IMR-90 (cell line): ENCODE results near the gene HIPK1. TPM values are rescaled to one million over a fixed set of nuclear protein-coding genes. Genes with fewer than 3 reads are reported as not detected.

Experiments used
- ATAC-seq: fragments of 200-7000 bp; cut with Tn5 transposase; 2 replicates; pipeline ENCODE4 v1.9.1; 2020; ENCODE audit warnings: low read depth, mild to moderate bottlenecking, moderate library complexity
- BruUV-seq: library from RNA; stranded (reverse); fragments of 400-500 nt; replicated peaks from 2 replicates; lab custom pipeline; 2021; lab: Mats Ljungman, UMichigan
- CTCF ChIA-PET: fragments of 300-600 bp; formaldehyde crosslinking; extraction: SDS; loops from one replicate; lab custom pipeline; 2021; ENCODE audit warnings: antibody characterized with exemption; lab: Yijun Ruan, JAX
- POLR2A ChIA-PET: fragments of 300-600 bp; sonication (Branson Sonifier 250); formaldehyde crosslinking; loops from one replicate; lab custom pipeline; 2022; ENCODE audit warnings: antibody characterized with exemption; ENCODE audit not compliant: unreplicated experiment; lab: Charles Lee
- DNase-seq: peaks from one replicate; pipeline ENCODE4 v3.0.0; 2013
- H2AFZ ChIP-seq: replicated peaks from 2 replicates; pipeline ENCODE3; 2013; ENCODE audit warnings: low read length, mild to moderate bottlenecking; ENCODE audit not compliant: poor library complexity
- H2AK5ac ChIP-seq: 2 replicates; pipeline ENCODE4 v1.6.1; 2013; ENCODE audit warnings: low read depth, low read length, inconsistent platforms
- H2AK9ac ChIP-seq: replicated peaks from 2 replicates; pipeline ENCODE3; 2013; ENCODE audit warnings: mild to moderate bottlenecking, low read depth, low read length, moderate library complexity; ENCODE audit not compliant: poor library complexity
- H2BK120ac ChIP-seq: 2 replicates; pipeline ENCODE4 v1.6.1; 2013; ENCODE audit warnings: low read depth, low read length, inconsistent platforms
- H2BK15ac ChIP-seq: 3 replicates; pipeline ENCODE4 v1.6.1; 2013; ENCODE audit warnings: low read depth, low read length, inconsistent platforms
- H2BK20ac ChIP-seq: 2 replicates; pipeline ENCODE4 v1.6.1; 2013; ENCODE audit warnings: low read depth, mild to moderate bottlenecking, inconsistent platforms, low read length, moderate library complexity
- H2BK5ac ChIP-seq: 2 replicates; pipeline ENCODE4 v1.6.1; 2013; ENCODE audit warnings: mild to moderate bottlenecking, low read depth, low read length, inconsistent platforms; ENCODE audit not compliant: poor library complexity, severe bottlenecking
- H3K14ac ChIP-seq: replicated peaks from 2 replicates; pipeline ENCODE4 v1.6.1; 2013; ENCODE audit warnings: low read depth, low read length, inconsistent platforms
- H3K18ac ChIP-seq: 2 replicates; pipeline ENCODE4 v1.6.1; 2013; ENCODE audit warnings: low read depth, low read length, control low read depth
- H3K23ac ChIP-seq: 2 replicates; pipeline ENCODE4 v1.6.1; 2013; ENCODE audit warnings: low read depth, low read length, inconsistent platforms
- H3K27ac ChIP-seq: 2 replicates; pipeline ENCODE4 v1.5.1; 2013; ENCODE audit warnings: mild to moderate bottlenecking, control low read depth, low read length; ENCODE audit not compliant: insufficient read depth
- H3K27me3 ChIP-seq: 2 replicates; pipeline ENCODE4 v1.6.1; 2013; ENCODE audit warnings: low read length; ENCODE audit not compliant: control insufficient read depth, insufficient read depth
- H3K36me3 ChIP-seq: 2 replicates; pipeline ENCODE4 v1.6.1; 2013; ENCODE audit warnings: low read length, mixed read lengths; ENCODE audit not compliant: control insufficient read depth, insufficient read depth
- H3K4ac ChIP-seq: 2 replicates; pipeline ENCODE4 v1.6.1; 2013; ENCODE audit warnings: low read depth, low read length, inconsistent platforms
- H3K4me1 ChIP-seq: 2 replicates; pipeline ENCODE4 v1.6.1; 2013; ENCODE audit warnings: low read length, mixed read lengths; ENCODE audit not compliant: control insufficient read depth, insufficient read depth
- H3K4me2 ChIP-seq: 2 replicates; pipeline ENCODE4 v1.6.1; 2013; ENCODE audit warnings: low read depth, mild to moderate bottlenecking, control low read depth, low read length, moderate library complexity
- H3K4me3 ChIP-seq: 2 replicates; pipeline ENCODE4 v1.5.1; 2013; ENCODE audit warnings: low read depth, mild to moderate bottlenecking, control low read depth, low read length, moderate library complexity; ENCODE audit not compliant: insufficient read depth
- H3K56ac ChIP-seq: 2 replicates; pipeline ENCODE4 v1.6.1; 2013; ENCODE audit warnings: low read length, inconsistent platforms; ENCODE audit not compliant: insufficient read depth; ENCODE audit errors: extremely low read depth
- H3K79me1 ChIP-seq, 2 experiments: 2 replicates each; pipeline ENCODE4 v1.6.1; 2013; ENCODE audit warnings: low read length in 2 of 2, inconsistent platforms in 1 of 2, low read depth in 1 of 2
- H3K9ac ChIP-seq: 2 replicates; pipeline ENCODE4 v1.6.1; 2013; ENCODE audit warnings: low read depth, low read length, control low read depth
- H3K9me1 ChIP-seq: 2 replicates; pipeline ENCODE4 v1.6.1; 2013; ENCODE audit warnings: low read length, inconsistent platforms; ENCODE audit not compliant: insufficient read depth
- H3K9me3 ChIP-seq: 2 replicates; pipeline ENCODE4 v1.6.1; 2013; ENCODE audit warnings: low read length; ENCODE audit not compliant: control insufficient read depth, insufficient read depth
- H4K20me1 ChIP-seq: 2 replicates; pipeline ENCODE4 v1.6.1; 2013; ENCODE audit warnings: low read length, inconsistent platforms; ENCODE audit not compliant: insufficient read depth
- H4K5ac ChIP-seq: 2 replicates; pipeline ENCODE4 v1.6.1; 2013; ENCODE audit warnings: mild to moderate bottlenecking, low read depth, low read length, control low read depth
- H4K8ac ChIP-seq, 2 experiments: 2 replicates each; pipeline ENCODE4 v1.6.1; 2013; ENCODE audit warnings: low read depth in 2 of 2, low read length in 2 of 2, control low read depth in 1 of 2, inconsistent platforms in 1 of 2
- H4K91ac ChIP-seq: 2 replicates; pipeline ENCODE4 v1.6.1; 2013; ENCODE audit warnings: low read depth, low read length, inconsistent platforms; ENCODE audit not compliant: insufficient read depth
- BHLHE40 ChIP-seq: fragments of 150-350 bp; IDR thresholded peaks from 2 replicates; pipeline ENCODE4 v1.6.1; 2016; ENCODE audit warnings: mild to moderate bottlenecking, low read depth, low read length
- CEBPB ChIP-seq: IDR thresholded peaks from 2 replicates; pipeline ENCODE4 v1.6.1; 2012; ENCODE audit warnings: low read depth, low read length, improper control_type of control experiment
- CHD1 ChIP-seq: IDR thresholded peaks from 2 replicates; pipeline ENCODE4 v1.6.1; 2012; ENCODE audit warnings: low read depth, low read length, improper control_type of control experiment
- CTCF ChIP-seq: conservative IDR thresholded peaks from 2 replicates; pipeline ENCODE4 v1.5.1; 2012; ENCODE audit warnings: mild to moderate bottlenecking, low read depth, low read length, improper control_type of control experiment
- ELK1 ChIP-seq: fragments of 150-350 bp; IDR thresholded peaks from 2 replicates; pipeline ENCODE4 v1.6.1; 2016; ENCODE audit warnings: low read depth, mild to moderate bottlenecking, low read length, moderate library complexity, borderline replicate concordance
- FOS ChIP-seq: fragments of 150-350 bp; IDR thresholded peaks from 2 replicates; pipeline ENCODE4 v1.6.1; 2016; ENCODE audit warnings: low read depth, low read length
- MAFK ChIP-seq: IDR thresholded peaks from 2 replicates; pipeline ENCODE4 v1.6.1; 2012; ENCODE audit warnings: low read depth, low read length, improper control_type of control experiment
- MAZ ChIP-seq: IDR thresholded peaks from 2 replicates; pipeline ENCODE4 v1.6.1; 2012; ENCODE audit warnings: low read depth, mild to moderate bottlenecking, low read length, improper control_type of control experiment, moderate library complexity, borderline replicate concordance
- MXI1 ChIP-seq: IDR thresholded peaks from 2 replicates; pipeline ENCODE4 v1.6.1; 2012; ENCODE audit warnings: low read depth, mild to moderate bottlenecking, low read length, moderate library complexity, borderline replicate concordance
- NFE2L2 ChIP-seq: fragments of 150-350 bp; IDR thresholded peaks from 2 replicates; pipeline ENCODE4 v1.6.1; 2016; ENCODE audit warnings: low read depth, mild to moderate bottlenecking, low read length
- POLR2A ChIP-seq: IDR thresholded peaks from 2 replicates; pipeline ENCODE4 v1.6.1; 2012; ENCODE audit warnings: mild to moderate bottlenecking, low read depth, low read length
- RAD21 ChIP-seq: IDR thresholded peaks from 2 replicates; pipeline ENCODE4 v1.6.1; 2012; ENCODE audit warnings: low read length, improper control_type of control experiment
- RCOR1 ChIP-seq: IDR thresholded peaks from 2 replicates; pipeline ENCODE4 v1.6.1; 2012; ENCODE audit warnings: mild to moderate bottlenecking, low read length, improper control_type of control experiment; ENCODE audit not compliant: insufficient replicate concordance
- RFX5 ChIP-seq: IDR thresholded peaks from 2 replicates; pipeline ENCODE4 v1.8.0; 2012; ENCODE audit warnings: low read depth, mild to moderate bottlenecking, low read length, moderate library complexity
- SMC3 ChIP-seq: fragments of 150-350 bp; IDR thresholded peaks from 2 replicates; pipeline ENCODE4 v1.6.1; 2016; ENCODE audit warnings: low read depth, mild to moderate bottlenecking, antibody characterized with exemption, low read length, moderate library complexity
- WGBS, 2 experiments: methylation state at CpG; one replicate each; pipeline versions ENCODE4 v1.1.5 to v1.1.7; 2013; ENCODE audit warnings: missing lambda C conversion rate in 2 of 2; ENCODE audit not compliant: insufficient read length in 1 of 2; ENCODE audit errors: extremely low coverage in 2 of 2; 5-methylcytosine and 5-hydroxymethylcytosine counted together
- dilution Hi-C: fragments of 300-500 bp; cut with HindIII; formaldehyde crosslinking; loops from one replicate; pipeline ENCODE4 v1.14.3; 2018; ENCODE audit warnings: low sequenced_read_pairs; ENCODE audit not compliant: unreplicated experiment
- in situ Hi-C: fragments of 300-500 bp; cut with MboI; formaldehyde crosslinking; loops from 3 replicates; pipeline ENCODE4 v1.14.3; 2019; ENCODE audit warnings: low sequenced_read_pairs, inconsistent platforms, mixed read lengths
- intact Hi-C: fragments of 100-400 bp; cut with micrococcal nuclease; formaldehyde crosslinking; loops from 2 replicates; pipeline ENCODE4 v1.10.0; 2022
- polyA plus RNA-seq, 3 experiments: library from polyadenylated mRNA; depleted of rRNA; stranded (reverse); fragments of >200 nt; gene quantifications; 2 replicates each; pipeline ENCODE4 v1.2.3, GENCODE V29; 2012; ENCODE audit warnings: low replicate concordance in 1 of 3
- total RNA-seq: library from RNA; depleted of rRNA; stranded (reverse); fragments of >200 nt; gene quantifications from 2 replicates; pipeline ENCODE4 v1.2.3, GENCODE V29; 2012
- TF ChIP-seq, protein P1 (sequence below): fragments of 150-350 bp; IDR thresholded peaks from 2 replicates; pipeline ENCODE4 v1.6.1; 2017; ENCODE audit warnings: mild to moderate bottlenecking, antibody characterized with exemption, low read length, low read depth

The HIPK1 gene
- total and polyA plus RNA-seq, 2 of the 4 experiments (the other 2 are of a cell fraction) = 15.3 to 33.9 TPM

DNA sequence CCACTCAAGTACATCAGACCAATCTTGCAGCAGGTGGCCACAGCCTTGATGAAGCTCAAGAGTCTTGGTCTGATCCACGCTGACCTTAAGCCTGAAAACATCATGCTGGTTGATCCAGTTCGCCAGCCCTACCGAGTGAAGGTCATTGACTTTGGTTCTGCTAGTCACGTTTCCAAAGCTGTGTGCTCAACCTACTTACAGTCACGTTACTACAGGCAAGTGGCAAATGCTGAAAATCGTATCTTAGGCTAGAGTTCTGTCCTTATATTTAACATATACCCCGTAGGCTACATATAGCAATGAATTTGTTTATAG, 12.1 kb downstream of the HIPK1 start:
- intact Hi-C loops = no loop called here
- H3K23ac ChIP-seq = no peak overlapping the region
- H2BK15ac ChIP-seq = no peak overlapping the region
- ChIA-PET POLR2A (no interaction called here), CTCF (no interaction called here)
- in situ Hi-C loops = no loop called here
- H4K8ac ChIP-seq = no peak overlapping the region
- no peak overlapping the region for H3K4ac ChIP-seq
- H3K18ac ChIP-seq = no peak overlapping the region
- H3K4me1 ChIP-seq = peaks cover 4% of the 10 kb centered on the region
- no peak overlapping the region for H2BK5ac ChIP-seq
- WGBS, 2 experiments = 89% methylated on average over 3 of the region's 7 CpGs; no CpG with 5 or more reads in 1 of the 2 experiments
- BruUV-seq = no TSS peak
- H3K4me2 ChIP-seq = no peak overlapping the region
- H3K14ac ChIP-seq = no peak overlapping the region
- no peak overlapping the region for H4K91ac ChIP-seq
- H3K79me1 ChIP-seq = peaks cover 32 to 56% of the 10 kb centered on the region in 2 experiments
- H3K36me3 ChIP-seq = peaks cover 18% of the 10 kb centered on the region
- no peaks in the 10 kb centered on the region for H3K9me3 ChIP-seq
- H4K5ac ChIP-seq = no peak overlapping the region
- ATAC-seq (no peak), DNase-seq (no peak)
- no peaks in the 10 kb centered on the region for H3K27me3 ChIP-seq
- H3K9me1 ChIP-seq = peaks cover 12% of the 10 kb centered on the region
- H3K9ac ChIP-seq = no peak overlapping the region
- no peak overlapping the region for H3K27ac ChIP-seq
- H3K4me3 ChIP-seq = no peak overlapping the region
- dilution Hi-C loops = no loop called here
- H2AK5ac ChIP-seq = no peak overlapping the region
- H2BK120ac ChIP-seq = no peak overlapping the region
- H2AK9ac ChIP-seq = no peak overlapping the region
- H3K56ac ChIP-seq = no peak overlapping the region
- H2BK20ac ChIP-seq = no peak overlapping the region
- peaks cover 31% of the 10 kb centered on the region for H4K20me1 ChIP-seq
- TF ChIP-seq MXI1 (no peak), BHLHE40 (no peak), FOS (no peak), SMC3 (no peak), RAD21 (no peak), ELK1 (no peak), RFX5 (no peak), NFE2L2 (no peak), MAFK (no peak), MAZ (no peak), POLR2A (no peak), RCOR1 (no peak), CEBPB (no peak), CTCF (no peak), CHD1 (no peak)
- TF ChIP-seq, protein P1, sequence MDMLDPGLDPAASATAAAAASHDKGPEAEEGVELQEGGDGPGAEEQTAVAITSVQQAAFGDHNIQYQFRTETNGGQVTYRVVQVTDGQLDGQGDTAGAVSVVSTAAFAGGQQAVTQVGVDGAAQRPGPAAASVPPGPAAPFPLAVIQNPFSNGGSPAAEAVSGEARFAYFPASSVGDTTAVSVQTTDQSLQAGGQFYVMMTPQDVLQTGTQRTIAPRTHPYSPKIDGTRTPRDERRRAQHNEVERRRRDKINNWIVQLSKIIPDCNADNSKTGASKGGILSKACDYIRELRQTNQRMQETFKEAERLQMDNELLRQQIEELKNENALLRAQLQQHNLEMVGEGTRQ = no peak
- no peak overlapping the region for H2AFZ ChIP-seq
